G401 (cell line): ENCODE data around the gene SNX7. TPM values are rescaled to one million over a fixed set of nuclear protein-coding genes. Genes with fewer than 3 reads are reported as not detected.

Experiments used
- DNase-seq: peaks from one replicate; pipeline ENCODE4 v3.0.0-alpha.2; 2015; ENCODE audit warnings: low spot score
- in situ Hi-C: cut with HindIII; loops from 2 replicates; pipeline ENCODE4 v1.10.0; 2016; ENCODE audit warnings: low sequenced_read_pairs, mixed read lengths
- total RNA-seq: library from RNA; depleted of rRNA; stranded (reverse); fragments of >200 nt; shearing (Covaris generic); gene quantifications from 2 replicates; pipeline ENCODE4 v1.2.3, GENCODE V29; 2014

The SNX7 gene
- total RNA-seq, 1 experiment from 2014 or later = 39.7 TPM

GRCh38 chr1:98692482-98692881 lies 31.0 kb downstream of the SNX7 start:
- in situ Hi-C loops = no loop called here
- no peak for DNase-seq

GRCh38 chr1:98693385-98693784 lies 31.9 kb downstream of the SNX7 start:
- DNase-seq = no peak
- in situ Hi-C loops = no loop called here

DNA sequence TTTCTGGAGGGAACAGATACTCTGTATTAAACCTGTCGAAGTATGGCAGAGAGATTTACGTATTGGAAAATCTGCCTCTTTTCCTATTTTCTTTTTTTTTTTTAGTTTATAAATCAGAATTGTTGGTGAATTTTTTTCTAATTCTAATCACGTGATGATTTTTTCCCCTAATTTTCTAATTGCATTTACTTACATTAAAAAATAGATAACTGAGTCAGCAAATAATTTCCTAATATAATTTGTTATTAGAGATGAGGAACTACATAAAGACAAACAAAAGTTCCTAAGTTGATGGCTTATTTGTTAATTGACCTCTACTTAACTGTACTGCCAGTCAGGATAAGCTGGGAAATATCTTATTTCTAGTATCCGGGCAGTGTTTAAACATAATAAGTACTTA lies 34.6 kb downstream of the SNX7 start:
- in situ Hi-C loops = no loop called here
- DNase-seq = no peak

- in situ Hi-C loops = no loop called here
Measured at GRCh38 chr1:98697781-98698180, 36.3 kb downstream of the SNX7 start.

GRCh38 chr1:98698625-98699024 lies 37.1 kb downstream of the SNX7 start:
- DNase-seq = no peak
- in situ Hi-C loops = no loop called here

More at GRCh38 chr1:98697781-98698180, 36.3 kb downstream of the SNX7 start:
- DNase-seq = no peak

DNA sequence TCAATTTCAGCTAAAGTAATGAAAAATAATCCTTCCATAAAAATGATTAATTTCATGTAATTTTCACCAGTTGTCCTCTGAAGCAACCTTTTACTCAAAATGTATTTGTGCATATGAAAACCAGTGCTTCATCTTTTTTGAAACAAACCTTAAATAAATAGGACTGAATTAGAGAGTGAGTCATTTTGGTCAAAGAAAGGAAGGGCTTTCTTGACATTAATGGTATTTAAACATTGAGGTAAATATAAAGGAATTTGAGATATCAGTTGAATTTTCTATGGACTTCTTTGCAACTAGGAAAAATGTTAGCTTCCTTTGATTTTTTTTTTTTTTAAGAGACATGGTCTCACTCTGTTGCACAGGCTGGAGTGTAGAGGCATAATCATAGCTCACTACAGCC lies 38.7 kb downstream of the SNX7 start:
- in situ Hi-C loops = no loop called here
- DNase-seq = no peak

DNA sequence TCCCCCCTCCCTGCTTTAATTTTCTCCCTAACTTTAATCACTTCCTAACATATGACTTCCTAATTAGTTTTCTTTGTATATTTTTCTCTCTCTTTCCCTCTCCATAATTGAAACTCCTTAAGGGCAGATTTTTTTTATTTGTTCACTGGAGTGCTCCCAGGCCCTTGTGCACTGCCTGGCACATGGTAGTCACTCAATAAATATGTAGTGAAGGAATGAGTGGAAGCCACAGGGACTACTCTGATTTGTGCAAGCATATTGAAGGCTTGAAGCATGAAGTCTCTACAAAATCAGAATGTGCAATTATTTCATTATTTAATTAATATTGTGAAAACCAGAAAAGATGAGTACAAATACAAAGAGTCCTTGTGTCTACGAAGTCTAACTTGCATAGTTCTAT lies 41.5 kb downstream of the SNX7 start:
- in situ Hi-C loops = no loop called here
- DNase-seq = no peak

GRCh38 chr1:98704474-98704873 lies 43.0 kb downstream of the SNX7 start:
- peak; percentile 35 for DNase-seq
- in situ Hi-C loops = no loop called here

- DNase-seq = no peak
- in situ Hi-C loops = no loop called here
Measured at GRCh38 chr1:98704971-98705370, 43.5 kb downstream of the SNX7 start.

DNA sequence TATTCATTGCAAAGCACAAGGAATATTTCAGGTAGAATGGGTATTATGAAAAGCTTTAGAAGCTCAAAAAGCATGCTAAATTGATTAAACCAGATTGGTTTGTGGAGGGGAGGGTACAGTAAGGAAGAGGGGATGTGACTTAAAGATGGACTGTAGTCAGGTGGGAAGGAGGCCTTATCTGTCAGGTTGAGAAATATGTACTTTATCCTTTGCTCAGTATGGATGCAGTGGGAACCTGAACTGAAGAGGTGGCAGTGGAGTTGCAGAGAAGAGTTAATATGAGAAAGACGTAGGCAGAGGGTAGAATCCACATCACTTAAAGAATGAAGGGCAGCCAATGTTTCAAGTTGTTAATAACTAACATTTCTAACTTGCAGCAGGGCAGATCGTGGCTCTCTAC lies 44.1 kb downstream of the SNX7 start:
- DNase-seq = no peak
- in situ Hi-C loops = no loop called here

DNA sequence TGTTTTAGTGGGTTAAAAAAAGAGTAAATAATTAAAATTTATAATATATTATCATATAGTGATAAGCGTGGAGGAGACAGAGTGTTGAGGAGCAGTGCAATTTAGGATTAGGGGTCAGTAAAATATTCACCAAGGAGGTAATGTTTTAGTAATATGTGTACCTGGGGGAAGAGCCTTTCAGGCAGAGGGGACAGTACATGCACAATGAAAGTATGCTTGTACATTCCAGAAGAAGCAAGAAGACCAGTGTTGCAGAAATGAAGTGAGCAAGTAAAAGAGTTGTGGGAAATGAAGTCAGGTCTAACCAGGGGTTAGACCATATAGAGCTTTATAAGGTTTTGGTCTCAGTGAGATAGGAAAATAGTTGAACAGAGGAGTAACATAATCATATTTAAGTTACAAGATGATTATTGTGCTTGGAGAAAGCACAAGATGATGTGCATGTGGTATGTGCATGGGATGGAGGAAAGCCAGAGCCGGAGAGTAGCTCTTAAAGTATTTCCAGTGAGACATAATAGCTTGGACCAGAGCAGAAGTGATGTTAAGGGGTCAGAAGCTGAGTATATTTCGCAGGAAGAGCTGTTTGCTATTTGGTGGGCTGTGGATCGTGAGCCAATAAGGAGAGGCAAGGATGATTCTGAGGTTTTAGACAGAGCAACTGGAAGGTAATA lies 44.8 kb downstream of the SNX7 start:
- in situ Hi-C loops = no loop called here
- DNase-seq = no peak

- in situ Hi-C loops = no loop called here
- DNase-seq = no peak
Measured at GRCh38 chr1:98707556-98707955, 46.0 kb downstream of the SNX7 start.

DNA sequence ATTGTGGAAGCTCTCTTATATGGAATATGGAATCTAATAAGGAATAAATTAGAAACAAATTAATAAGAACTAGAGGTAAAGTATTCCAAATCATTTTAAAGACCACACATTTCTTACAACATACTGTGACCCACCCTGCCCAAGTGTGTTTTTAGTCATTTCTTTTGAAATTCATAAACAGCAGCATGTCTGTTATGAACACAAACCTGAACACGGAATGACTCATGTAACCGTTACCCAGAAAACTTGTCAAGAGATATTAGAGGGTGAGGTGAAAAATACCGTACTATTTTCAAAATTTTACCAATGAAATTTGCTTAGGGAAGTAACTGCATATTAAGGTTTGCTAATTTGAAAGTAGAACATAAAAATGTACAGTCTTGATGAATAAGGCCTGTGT lies 48.4 kb downstream of the SNX7 start:
- in situ Hi-C loops = no loop called here

DNA sequence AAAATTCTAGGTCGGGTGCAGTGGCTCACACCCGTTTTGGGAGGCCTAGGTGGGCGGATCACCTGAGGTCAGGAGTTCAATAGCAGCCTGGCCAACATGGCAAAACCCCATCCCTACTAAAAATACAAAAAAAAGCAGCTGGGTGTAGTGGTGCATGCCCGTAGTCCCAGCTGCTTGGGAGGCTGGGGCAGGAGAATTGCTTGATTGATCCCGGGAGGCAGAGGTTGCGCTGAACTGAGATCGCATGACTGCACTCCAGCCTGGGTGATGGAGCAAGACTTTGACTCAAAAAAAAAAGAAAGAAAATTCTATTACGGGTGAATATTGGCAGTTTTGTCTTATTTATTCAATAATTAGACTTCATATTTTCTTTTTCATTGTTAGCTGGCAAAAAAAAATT lies 62.1 kb downstream of the SNX7 start:
- in situ Hi-C loops = no loop called here
- no peak for DNase-seq

More for the DNA sequence above, 48.4 kb downstream of the SNX7 start:
- no peak for DNase-seq

DNA sequence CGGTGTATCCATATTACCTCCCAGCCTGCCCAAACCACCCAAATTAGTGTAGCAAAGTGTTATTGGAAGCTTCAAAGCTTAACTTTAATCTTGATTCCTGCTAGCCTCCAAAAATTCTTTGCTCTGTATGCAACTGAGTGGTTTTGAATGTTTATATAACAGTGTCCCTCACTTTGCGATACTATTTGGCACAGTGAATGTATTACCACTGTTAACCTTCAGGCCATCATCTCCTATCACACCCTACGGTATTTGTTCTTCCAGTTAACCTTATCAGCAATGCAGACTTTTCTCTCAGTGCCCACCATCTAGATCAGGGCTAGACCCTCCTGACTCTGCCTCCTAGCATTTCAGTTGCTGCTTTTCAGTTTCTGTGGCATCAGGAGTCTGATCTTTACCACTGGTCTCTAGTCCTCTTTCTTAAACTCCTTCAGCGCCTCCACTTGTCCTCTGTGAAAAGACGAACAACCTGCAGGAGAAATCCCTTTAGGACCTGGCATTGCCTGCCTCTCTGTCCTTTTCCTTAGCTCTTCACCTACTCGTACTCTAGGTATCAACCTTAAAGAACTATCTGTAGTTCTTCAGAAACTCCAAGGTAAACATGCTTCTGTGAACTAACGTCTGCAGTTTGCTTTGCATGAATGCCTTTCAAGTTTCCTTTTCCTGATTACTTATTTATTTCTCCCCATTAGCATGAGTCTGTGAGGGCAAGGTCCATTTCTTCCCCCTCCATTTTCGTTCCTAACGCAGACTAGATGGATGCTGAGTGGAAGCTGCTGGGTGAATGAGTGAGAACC lies 71.7 kb downstream of the SNX7 start:
- no peak for DNase-seq
- in situ Hi-C loops = no loop called here

- no peak for DNase-seq
- in situ Hi-C loops = no loop called here
Measured at GRCh38 chr1:98733782-98734112, 72.2 kb downstream of the SNX7 start.

DNA sequence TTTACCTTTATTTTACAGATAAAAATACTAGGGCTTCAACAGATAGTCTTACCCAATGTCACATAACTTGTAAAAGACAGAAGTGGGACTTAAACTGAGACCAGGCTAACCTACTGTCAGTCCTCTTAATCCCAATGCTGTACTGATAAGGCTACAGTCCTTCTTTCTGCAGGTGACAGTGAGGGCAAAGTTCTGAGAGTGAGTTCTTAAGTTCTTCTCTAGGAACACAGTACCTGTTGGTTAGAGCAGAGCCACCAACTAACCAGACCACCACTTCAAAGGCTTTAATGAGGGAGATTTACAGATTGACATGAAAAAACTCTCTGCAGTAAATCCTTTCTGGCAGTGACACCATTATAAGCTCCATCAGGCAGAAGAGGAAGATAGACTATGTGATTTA lies 74.2 kb downstream of the SNX7 start:
- DNase-seq = no peak
- in situ Hi-C loops = no loop called here

- in situ Hi-C loops = no loop called here
- no peak for DNase-seq
Measured at GRCh38 chr1:98737835-98738234, 76.3 kb downstream of the SNX7 start.

GRCh38 chr1:98739762-98740161 lies 78.2 kb downstream of the SNX7 start:
- in situ Hi-C loops = no loop called here
- no peak for DNase-seq

DNA sequence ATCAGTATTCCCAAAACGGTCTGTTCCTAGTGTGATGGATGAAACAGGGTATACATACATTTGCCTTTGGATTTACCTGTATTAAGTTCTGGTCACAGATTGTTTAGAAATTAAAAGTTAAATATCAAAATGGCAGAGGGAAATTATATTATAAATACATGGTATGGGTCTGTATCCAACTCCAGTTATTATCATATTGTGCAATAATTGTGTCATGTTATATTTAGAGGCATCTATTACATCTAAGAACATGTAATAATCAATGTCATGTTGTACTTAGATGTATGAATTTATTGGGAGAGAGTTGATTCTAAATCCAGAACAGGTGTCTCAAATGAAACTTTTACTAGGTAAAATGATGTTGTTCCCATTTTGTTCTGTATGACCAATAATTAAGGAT lies 79.6 kb downstream of the SNX7 start:
- in situ Hi-C loops = no loop called here

GRCh38 chr1:98749152-98749756 lies 87.7 kb downstream of the SNX7 start:
- peak; percentile 19 for DNase-seq
- in situ Hi-C loops = no loop called here

More for the DNA sequence above, 79.6 kb downstream of the SNX7 start:
- no peak for DNase-seq
